ENCODE data around the gene GKN1. TPM values are rescaled to one million over a fixed set of nuclear protein-coding genes. Genes with fewer than 3 reads are reported as not detected.
"Not testable (repeated sequence)": the region's sequence is repeated elsewhere in the genome, so short reads cannot be mapped to it uniquely, and the experiment has no call there.

GKN1 gene
- total RNA-seq, 1 experiment from 2014 or later: 1.6 TPM

DNA sequence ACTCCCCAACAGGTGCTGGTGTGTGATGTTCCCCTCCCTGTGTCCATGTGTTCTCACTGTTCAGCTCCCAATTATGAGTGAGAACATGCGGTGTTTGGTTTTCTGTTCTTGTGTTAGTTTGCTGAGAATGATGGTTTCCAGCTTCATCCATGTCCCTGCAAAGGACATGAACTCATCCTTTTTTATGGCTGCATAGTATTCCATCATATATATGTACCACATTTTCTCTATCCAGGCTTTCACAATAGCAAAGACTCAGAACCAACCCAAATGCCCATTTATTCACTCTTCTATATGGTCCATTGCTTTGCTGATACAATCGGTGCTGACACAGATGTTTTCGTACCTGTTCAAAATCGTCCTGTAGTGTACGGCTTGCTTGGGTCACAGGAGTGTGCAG is 19.0 kb upstream of the GKN1 start:
- DNase-seq (ENCODE audit: extremely low read depth, low read depth): not testable (repeated sequence)

DNA sequence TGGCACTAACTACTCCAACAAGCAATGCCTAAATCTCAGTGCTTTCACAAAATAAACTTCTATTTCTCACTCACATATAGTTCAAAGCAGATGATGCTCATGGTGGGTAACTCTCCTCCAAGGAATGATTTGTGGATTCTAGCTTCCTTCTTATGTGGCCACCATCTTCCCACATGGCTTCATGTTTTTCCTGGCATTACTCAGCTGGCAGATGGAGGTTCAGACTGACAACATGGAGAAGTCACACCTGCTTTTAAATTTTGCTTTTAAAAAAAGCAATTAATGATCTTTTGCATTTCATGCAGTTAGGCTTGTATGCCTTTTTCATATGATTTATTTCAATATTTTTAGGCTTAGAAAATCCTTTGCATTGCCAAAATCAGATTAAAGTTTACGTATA is 15.4 kb upstream of the GKN1 start:
- no peak for DNase-seq (ENCODE audit: extremely low read depth, low read depth)

DNA sequence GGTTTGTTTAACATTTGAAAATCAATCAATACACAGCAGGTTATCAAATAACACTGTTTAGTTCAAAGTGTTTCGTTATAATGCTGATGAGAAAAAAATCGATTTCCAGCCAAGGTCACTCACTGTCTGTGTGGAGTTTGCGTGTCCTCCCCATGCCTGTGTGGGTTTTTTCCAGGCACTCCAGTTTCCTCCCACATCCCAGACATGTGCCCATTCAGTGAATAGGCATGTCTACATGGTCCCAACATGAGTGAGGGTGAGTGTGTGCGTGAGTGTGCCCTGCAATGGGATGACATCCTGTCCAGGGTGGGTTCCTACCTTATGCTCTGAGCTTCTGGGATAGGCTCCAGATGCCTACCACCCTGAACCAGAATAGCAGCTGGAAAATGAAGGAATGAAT is 13.1 kb upstream of the GKN1 start:
- DNase-seq (ENCODE audit: extremely low read depth, low read depth): no peak

DNA sequence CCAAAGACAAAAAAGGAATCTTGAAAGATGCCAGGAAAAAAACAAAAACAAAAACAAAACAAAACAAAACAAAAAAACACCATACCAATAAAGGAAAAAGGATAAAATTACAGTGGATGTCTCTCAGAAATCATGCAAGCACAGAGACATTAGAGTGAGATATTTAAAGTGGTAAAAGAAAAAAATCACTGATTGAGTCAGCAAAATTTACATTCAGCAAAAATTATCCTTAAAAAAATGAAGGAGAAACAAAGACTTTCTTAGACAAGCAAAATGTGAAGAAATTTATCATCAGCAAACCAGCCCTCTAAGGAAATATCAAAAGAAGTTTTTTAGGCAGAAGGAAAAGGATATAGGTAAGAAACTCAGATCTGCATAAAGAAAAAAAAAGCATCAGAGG is 10.2 kb upstream of the GKN1 start:
- no peak for DNase-seq (ENCODE audit: extremely low read depth, low read depth)

DNA sequence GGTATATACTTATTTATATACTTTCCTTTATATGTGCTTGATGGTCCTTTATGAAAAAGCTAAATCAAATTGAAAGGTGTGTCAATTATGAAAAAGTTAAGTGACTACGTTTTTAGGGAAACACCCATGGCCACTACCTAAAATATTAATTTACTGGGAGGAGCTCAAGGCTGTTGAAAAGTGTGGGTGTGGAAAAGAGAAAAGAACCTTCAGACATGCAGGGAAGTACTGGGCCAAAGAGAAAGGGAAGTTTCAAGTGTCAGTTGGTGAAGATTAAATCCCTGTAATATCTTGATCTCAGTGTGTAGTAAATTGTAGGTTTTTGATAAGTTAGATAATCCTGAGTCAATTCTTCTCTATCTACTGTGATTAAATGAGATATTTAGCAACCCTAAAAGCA is 6.2 kb upstream of the GKN1 start:
- DNase-seq (ENCODE audit: extremely low read depth, low read depth): no peak

DNA sequence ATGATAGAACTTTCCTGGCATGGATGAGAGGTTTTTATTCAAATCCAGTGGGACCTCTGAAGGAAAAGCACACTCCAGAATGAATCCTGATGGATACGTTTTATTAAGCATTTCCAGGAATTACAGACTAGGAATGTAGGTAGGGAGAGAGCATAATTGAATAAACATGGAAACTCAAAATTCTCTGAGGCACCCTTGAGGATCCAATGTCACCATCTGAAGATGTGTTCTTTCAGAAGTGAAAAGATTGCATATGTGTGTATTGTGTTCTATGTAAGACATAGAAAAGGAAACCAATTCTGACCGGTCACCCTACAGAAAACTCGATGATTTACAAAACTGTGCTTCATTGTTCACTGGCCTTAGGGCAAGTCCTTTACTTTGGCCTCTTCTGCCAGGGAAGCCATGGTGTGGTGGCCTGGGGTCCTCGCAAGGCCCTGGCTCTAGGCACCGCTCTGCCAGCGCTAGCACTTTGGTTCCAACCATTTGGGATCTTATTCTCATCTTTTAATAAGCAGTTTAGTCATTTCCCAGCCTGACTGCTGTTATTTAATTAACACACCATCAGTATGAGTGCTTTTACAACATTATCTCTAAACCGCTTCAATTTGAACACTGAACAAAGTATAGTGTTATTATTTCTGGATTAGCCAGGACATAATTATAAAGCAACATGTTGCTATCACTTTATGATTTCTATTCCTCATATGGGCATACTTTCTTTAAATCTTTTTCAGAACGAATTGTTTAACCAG is 4.5 kb upstream of the GKN1 start:
- DNase-seq (ENCODE audit: extremely low read depth, low read depth): no peak

DNA sequence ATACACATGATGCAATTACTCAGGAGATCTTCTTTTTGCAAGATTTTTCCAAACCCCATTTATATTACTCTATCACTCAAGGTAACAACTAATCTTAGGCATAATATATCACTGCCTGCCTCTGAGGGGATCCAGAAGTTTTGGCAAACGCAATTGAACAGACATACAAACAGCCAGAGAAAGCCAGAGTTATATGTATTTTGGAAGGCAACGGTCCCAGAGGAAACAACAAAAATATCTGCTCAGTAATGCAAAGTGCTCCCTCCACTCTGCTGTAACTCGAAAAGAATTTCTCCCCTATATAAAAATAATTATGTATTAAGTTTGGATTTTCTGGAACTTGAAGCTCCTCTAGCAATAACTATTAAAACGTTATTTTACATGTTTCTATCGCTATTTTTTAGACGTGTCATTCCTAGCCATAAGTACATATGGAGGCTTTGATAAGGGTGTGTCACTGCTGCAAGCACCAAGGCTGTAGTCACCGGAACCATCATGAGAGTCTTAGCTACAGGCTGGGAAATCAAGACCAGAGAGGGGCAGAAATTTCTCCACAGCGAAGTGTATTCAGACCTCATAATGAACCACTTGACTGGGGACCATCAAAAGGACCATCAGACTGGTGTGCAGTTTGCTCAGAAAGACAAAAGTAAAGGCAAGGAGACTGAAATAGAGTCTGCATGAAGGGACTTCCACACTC is 3.7 kb upstream of the GKN1 start:
- DNase-seq (ENCODE audit: extremely low read depth, low read depth): peak; percentile 67

DNA sequence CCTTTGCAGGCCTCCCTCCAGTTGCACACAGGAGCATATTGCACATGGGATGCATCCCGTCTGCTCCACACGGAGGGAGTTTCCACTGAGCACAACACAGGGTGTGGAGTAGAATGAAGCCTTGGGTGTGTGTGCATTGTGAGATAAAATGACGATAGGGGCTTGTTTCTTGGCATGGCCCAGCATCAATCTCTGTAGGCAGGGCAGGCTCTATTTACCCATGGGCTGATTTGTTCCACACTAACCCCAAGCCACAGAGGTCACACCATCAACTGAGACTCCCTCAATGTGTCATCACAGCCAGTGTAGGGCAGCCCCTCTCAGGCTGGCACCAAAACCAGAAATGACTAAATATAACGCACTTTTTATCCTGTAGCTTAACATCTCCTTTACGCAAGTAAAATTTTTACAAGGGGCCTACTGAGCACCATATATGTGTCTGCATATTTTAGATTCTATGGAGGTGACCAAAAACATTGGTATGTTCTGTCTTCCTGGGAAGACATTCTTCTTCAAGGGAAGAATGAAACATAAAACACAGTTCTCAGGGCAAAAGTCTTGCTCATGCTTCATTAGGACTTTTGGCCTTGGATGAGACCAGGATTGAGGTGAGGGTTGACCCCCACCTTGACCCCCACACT is 2.7 kb upstream of the GKN1 start:
- peak; percentile 95 for DNase-seq (ENCODE audit: extremely low read depth, low read depth)

DNA sequence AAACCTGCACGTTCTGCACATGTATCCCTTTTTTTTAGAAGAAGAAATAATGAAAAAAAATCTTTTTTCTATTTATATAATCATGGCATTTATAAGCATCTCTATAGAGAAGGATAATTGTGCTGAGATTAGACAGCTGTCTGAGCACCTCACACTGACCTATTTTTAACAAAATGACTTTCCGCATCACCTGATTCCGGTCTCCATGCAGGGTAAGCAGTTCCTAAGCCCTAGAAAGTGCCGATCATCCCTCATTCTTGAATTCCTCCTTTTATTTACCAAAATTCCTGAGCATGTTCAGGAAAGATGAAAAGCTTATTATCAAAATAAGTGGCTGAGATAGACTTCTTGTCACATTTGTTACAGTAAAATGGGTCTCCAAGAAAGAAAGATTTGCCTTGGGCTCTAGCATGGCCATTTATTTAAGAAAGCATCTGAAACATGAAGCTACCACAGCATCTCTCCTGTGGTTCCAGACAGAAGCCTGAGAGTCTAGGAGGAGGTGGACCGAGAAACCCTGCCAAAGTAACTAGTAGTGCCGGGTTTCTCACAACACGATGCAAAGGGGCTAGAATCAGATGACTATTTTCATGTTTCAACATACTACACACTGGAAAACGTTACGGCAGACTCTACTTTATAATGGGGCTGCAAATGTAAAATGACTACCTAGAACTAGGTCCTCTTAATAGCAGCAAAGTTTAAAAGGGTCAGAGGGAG is 670 bp downstream of the GKN1 start:
- DNase-seq (ENCODE audit: extremely low read depth, low read depth): no peak

DNA sequence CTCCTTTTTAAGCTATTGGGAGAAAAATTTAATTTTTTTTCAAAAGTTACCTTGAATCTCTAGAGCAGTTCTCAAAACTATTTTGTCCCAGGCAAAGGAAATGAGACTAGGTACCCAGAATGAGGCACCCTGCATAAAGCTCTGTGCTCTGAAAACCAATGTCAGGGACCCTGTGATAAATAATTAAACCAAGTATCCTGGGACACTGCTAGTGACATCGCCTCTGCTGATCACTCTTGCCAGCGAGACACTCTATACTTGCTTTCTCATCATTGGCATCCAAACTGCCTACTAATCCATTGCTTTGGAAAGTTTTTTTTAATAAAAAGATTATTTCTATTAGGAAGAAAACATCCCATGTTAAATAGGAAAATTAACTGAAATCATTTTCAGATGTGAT is 1.4 kb downstream of the GKN1 start:
- no peak for DNase-seq (ENCODE audit: extremely low read depth, low read depth)

DNA sequence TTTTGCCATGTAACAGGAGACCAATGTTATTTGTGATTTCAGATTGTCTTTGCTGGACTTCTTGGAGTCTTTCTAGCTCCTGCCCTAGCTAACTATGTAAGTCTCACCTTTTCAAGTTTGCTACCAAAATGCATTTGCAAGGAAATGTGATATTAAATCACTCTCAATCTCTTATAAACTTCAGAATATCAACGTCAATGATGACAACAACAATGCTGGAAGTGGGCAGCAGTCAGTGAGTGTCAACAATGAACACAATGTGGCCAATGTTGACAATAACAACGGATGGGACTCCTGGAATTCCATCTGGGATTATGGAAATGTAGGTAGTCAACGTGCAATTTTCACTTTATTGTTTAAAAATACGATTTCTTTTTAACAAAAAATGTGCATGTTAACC is 3.0 kb downstream of the GKN1 start:
- peak; percentile 74 for DNase-seq (ENCODE audit: extremely low read depth, low read depth)

DNA sequence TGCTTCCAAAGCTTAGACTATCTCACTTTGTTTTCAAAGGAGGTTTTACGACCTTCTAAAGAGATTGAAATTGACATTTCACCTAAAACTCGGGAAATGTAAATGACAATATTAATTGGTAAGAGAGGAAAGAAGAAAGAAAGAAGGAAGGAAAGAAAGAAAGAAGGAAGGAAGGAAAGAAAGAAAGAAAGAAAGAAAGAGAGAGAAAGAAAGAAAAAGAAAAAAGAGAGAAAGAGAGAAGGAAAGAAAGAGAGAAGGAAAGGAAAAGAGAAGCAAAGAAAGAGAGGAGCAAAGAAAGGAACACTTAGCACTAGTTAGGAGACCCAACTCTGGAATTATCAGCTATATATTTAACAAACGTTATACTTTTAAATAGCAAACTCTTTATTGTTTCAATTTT is 3.7 kb downstream of the GKN1 start:
- no peak for DNase-seq (ENCODE audit: extremely low read depth, low read depth)

DNA sequence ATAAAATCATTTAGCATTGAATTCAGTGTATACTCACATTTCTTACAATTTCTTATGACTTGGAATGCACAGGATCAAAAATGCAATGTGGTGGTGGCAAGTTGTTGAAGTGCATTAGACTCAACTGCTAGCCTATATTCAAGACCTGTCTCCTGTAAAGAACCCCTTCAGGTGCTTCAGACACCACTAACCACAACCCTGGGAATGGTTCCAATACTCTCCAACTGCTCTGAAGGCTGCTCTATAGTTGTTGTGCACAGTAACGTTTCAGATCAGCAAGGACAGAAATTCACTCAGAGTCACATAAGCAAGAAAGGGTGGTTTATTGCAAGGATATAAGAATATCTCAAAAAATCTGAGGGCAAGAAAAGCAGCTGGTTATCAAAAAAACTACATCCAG is 6.5 kb downstream of the GKN1 start:
- DNase-seq (ENCODE audit: extremely low read depth, low read depth): no peak

DNA sequence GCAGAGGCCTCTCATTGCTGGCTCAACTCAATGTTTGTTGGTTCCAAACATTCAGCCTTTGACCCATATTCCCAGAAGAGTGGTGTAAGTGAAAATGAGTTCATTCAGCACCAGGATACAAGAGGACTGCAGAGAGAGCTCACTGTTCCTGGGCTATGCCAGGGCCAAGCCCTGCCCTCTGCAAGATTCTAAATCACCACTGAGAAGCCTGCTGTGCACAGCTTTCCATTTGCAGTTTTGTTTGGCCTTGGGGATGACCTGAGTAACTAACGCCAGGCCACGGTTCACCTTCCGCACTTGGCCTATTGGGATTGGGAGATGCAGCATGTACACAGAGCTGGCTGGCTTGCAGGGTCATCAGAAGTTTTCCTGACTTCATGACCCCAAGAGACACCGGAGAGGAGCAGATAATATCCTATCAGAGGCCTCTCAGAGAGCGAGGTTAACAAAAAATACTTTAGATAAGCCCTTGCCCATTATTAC is 12.6 kb downstream of the GKN1 start:
- DNase-seq (ENCODE audit: extremely low read depth, low read depth): no peak

DNA sequence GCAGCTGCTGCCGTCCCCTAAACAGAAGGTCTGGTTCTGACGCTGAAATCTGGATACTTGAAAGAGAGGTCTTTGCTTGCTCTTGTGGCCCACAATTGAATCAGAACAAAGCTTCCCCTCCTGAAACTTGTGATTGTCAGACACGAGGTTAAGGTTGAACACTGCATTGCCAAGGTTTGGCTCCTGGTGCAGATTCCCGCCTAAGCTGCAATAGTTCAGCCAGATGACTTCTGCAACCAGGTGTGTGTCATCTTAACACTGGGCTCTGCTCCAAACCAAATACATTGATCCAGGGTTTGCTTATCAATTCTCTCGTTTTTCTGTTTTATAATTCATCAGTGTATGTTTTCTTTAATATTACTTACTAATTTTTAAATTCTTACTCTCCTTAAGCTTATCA is 14.6 kb downstream of the GKN1 start:
- no peak for DNase-seq (ENCODE audit: extremely low read depth, low read depth)

DNA sequence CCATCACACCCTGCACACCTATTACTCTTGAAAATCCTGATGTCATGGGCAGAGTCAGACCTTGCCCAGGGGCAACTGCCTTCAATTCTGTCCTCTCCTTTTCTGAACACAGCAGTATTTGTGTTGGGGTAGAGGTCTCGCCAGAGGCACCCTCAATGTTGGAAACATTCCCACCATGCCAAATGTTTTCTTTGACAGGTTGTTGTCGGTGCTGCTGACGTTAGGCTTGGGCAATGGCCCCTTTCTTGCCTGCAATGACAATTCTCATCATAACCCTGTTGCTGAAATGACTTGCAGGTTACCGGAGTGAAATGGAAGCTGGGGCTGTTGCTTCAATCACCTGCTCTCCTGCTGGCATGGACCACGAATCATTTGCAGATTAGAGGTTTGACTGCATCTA is 17.9 kb downstream of the GKN1 start:
- peak; percentile 92 for DNase-seq (ENCODE audit: extremely low read depth, low read depth)

DNA sequence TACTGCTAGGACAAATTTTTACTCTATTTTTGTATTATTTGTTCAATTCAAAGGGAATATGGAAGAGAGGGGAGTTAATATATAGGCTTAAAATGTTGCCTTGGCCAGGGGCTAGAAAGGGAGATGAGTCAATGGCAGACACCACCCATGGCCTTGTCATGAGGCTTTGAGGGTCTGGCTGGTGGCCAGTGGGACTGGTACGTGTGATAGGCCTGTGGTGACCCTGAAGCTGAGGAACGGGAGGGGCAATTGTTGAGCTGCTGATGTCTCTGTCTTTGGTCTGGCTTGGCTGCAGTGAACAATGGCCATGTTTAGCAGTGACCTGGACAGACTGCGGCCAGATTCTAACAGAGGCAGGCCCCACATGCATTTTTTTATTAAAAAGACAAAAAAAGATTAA is 18.5 kb downstream of the GKN1 start:
- peak; percentile 86 for DNase-seq (ENCODE audit: extremely low read depth, low read depth)

DNA sequence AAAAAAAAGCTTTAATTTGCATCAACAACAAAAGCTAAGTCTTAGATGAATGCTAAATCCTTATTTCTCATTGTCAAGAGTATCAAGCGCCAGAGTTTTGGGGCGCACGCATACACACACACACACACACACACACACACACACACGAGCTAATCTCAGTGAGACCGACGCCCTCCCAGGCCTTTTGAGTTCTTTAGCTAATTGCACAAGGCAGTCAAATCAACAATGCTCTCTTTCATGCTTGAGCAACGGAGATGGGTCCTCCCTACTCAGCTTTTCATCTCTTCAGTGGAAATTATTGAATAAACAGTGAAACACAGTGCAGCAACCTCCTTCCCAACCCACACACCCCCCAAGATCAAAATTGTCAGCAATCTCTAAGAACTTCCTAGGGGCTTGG is 19.2 kb downstream of the GKN1 start:
- DNase-seq (ENCODE audit: extremely low read depth, low read depth): peak; percentile 78

DNA sequence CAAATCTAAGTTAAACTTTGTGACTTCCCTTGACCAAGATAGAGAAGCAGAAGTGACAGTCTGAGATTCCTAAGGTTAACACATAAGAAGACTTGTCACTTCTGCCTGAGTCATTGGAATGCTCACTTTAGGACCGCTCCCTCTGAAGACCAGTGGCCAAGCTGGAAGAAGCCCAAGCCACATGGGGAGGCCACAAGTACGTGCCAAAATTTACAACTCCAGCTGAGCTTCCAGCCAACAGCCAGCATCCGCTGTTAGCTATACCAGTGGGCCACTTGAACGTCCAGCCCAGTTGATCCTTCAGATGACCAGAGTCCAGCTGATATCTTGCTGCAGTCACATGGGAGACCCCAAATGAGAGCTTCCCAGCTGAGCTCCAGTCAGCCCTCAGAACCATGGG is 20.4 kb downstream of the GKN1 start:
- peak; percentile 96 for DNase-seq (ENCODE audit: extremely low read depth, low read depth)

DNA sequence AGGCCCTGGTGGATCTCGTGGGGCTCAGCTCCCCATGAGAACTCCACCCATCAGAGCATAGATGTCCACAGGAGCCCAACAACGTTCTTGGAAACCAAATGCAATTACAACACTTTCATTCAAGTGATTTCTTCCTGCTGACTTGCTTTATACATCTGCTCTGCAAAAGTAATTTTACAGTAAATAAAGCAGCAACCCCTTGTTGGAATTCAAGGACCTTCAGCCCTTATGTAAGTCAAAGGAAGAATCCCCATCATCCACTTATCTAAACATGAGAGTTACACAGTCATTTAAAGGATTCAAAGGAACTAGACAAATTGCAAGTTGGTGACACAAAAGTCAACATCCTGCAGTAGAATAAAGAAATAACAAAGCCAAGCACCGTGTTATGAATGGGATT is 21.5 kb downstream of the GKN1 start:
- peak; percentile 89 for DNase-seq (ENCODE audit: extremely low read depth, low read depth)

DNA sequence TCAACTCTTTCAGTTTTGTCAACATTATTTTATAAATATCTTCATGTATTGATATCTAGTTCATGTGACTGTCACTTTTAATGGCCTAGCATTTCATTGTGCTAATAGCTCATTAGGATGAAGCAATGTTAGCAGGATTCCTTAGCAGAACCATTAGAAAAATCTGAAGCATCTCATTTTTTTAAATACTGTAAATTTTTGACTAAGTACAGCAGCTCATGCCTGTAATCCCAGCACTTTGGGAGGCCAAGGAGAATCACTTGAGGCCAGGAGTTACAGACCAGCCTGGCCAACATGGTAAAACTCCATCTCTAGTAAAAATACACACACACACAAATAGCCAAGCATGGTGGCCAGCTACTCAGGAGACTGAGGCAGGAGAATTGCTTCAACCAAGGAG is 23.0 kb downstream of the GKN1 start:
- no peak for DNase-seq (ENCODE audit: extremely low read depth, low read depth)
